CD4-positive, alpha-beta T cell treated with Interleukin-1 beta for 1 hour (primary cell): ENCODE results near the gene PRKAG2.
A peak's percentile ranks its signal among the peaks of the same experiment; 100 is the strongest.
"Not testable (repeated sequence)": the region's sequence is repeated elsewhere in the genome, so short reads cannot be mapped to it uniquely, and the experiment has no call there.

ENCODE experiments used
- DNase-seq, 2 donors: peaks; one replicate each; pipeline ENCODE4 v3.0.0-alpha.2; 2020 to 2022

Gene PRKAG2

DNA sequence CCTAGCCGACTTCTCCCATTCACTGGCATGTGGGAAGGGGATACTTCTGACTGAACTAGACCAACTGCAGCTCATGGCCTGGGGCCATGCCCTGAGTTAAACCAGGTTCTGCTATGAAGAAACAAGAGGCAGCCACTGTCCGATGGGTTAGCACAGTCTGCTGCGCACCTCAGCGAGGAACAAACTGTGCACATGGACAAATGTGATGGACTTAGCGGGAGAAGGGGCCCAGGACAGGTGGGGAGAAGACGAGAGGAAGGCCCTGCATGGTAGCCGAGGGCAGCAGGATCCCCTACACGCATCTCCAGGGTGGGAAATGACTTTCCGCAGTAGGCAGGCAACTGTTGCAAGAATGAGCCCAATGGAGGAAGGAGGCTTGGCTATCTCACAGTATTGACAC lies 115.0 kb downstream of the PRKAG2 start:
- DNase-seq = no peak

GRCh38 chr7:151761231-151761630 lies 115.7 kb downstream of the PRKAG2 start:
- DNase-seq = no peak

DNA sequence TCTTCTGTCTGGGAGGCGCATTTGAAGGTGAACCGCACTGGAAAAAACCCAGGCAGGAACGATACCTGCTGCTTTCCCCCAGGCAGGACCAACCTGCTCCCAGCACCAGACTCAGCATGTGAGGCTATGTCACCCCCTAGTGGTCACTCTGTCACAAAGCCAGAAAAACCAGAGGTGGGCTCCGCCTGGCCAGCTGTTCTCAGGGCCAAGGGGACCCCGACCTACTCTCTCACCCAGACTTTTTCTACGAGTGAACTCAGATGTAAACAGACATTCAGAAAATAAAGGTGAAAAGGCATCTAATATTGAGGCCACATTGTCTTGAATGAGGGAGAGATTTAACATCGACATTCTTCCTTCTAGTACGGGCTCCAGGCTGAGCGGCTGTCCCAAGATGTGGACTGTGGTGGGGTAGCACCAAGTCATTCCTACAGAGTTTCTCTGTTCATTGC lies 117.3 kb downstream of the PRKAG2 start:
- DNase-seq = peak; percentile 59 to 66

GRCh38 chr7:151758622-151759540 lies 118.0 kb downstream of the PRKAG2 start:
- DNase-seq = no peak

GRCh38 chr7:151757274-151757673 lies 119.6 kb downstream of the PRKAG2 start:
- no peak for DNase-seq

GRCh38 chr7:151756866-151757265 lies 120.0 kb downstream of the PRKAG2 start:
- DNase-seq = no peak

- peak; percentile 57 to 70 for DNase-seq
These were observed 120.7 kb downstream of the PRKAG2 start for GRCh38 chr7:151756076-151756731.

DNA sequence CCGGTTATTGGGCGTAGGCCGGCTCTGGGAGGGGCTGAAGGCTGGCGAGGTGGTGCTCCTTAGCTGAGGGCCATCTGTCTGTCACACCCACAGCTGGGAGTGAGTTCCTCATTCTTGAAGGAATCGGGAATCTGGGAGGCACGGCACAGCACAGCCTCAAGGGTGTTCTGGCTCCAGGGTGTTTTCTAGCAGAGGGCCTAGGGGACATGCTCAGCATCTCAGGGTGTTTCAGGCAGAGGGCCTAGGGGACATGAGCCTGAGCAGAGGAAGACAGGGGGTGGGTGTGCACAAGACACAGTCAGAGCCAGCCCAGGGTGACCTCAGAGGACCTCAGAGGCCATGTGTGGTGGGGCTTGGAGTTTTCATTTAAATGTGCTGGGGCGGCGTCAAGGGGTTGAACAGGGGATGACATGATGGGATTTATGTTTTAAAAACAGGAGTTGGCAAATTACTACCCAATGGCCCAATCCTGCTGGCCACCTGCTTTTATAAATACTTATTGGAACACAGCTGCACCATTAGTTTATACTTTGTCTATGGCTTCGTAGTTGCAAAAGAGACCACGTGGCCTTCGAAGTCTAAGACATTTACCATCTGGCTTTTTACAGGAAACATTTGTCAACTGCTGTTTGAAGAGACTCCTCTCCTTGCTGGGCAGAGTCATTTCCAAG lies 121.6 kb downstream of the PRKAG2 start:
- DNase-seq = no peak

DNA sequence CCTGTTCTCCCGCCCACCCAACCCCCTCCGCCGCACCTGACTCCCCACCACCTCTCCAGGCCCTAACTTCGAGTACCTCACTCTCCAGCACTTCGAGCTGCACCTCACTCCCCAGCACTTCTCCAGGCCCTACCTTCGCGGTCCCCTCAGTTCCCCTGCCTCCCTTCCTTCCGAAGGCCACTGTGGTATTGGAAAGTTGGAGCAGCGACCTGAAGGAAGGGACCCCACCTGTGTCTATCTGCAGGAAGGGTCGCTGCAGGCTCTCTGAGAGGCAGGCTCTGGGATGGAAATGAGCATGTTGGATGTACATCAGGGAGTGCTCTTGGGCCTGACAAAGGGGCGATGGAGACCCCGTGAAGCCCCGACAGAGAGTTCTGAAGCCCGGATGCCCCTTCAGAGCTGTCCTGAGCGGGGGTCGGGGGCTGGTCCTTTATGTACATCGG lies 122.2 kb downstream of the PRKAG2 start:
- DNase-seq = no peak

- DNase-seq = peak in 1 of 2 donors; percentile 17
These were observed 122.7 kb downstream of the PRKAG2 start for GRCh38 chr7:151754142-151754590.

GRCh38 chr7:151752816-151753595 lies 123.9 kb downstream of the PRKAG2 start:
- DNase-seq = no peak

- no peak for DNase-seq
These were observed 124.9 kb downstream of the PRKAG2 start for GRCh38 chr7:151752037-151752436.

- DNase-seq = no peak
These were observed 128.2 kb downstream of the PRKAG2 start for GRCh38 chr7:151748733-151749132.

- not testable (repeated sequence) for DNase-seq
These were observed 128.9 kb downstream of the PRKAG2 start for GRCh38 chr7:151748021-151748420.

GRCh38 chr7:151745706-151746105 lies 131.2 kb downstream of the PRKAG2 start:
- DNase-seq = no peak

- peak in 1 of 2 donors; percentile 78 for DNase-seq
These were observed 132.0 kb downstream of the PRKAG2 start for GRCh38 chr7:151744656-151745638.

- DNase-seq = no peak
These were observed 132.8 kb downstream of the PRKAG2 start for GRCh38 chr7:151744051-151744580.

GRCh38 chr7:151743481-151743983 lies 133.4 kb downstream of the PRKAG2 start:
- no peak for DNase-seq

DNA sequence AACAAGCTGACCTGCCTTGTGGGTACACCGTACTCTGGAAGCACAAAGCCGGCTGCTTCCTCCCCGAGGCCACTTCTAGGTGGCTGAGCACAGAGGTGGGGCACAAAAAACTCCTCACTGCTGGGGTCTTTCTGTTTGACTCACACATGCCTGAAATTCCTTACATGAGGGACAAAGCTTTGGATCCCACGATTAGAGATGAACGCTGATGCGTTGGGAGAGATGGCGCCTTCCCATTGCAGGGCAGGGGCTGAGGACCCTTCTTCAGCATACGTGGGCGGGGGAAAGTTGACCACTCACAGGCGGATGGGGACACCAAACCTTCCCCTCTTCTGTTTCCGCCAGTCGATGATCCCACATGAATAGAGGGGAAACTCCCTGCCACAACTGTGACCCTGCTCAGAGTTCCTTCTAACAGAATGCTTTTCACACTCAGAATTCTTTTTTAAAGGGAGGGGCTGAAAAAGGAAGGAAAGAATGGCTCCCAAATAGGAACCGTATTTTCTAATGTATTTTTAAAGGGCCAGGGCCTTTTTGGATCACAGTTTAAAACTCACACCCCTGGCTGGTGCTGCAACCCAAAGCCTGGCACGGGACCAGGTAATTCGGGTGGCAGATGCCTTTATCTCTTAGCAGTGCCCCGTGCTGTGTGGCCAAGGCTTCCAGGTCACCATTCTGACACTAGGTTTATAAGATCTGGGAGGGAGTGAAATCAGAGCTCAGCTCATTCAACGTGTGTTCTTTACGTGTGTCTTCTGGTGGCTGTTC lies 134.0 kb downstream of the PRKAG2 start:
- DNase-seq = no peak

DNA sequence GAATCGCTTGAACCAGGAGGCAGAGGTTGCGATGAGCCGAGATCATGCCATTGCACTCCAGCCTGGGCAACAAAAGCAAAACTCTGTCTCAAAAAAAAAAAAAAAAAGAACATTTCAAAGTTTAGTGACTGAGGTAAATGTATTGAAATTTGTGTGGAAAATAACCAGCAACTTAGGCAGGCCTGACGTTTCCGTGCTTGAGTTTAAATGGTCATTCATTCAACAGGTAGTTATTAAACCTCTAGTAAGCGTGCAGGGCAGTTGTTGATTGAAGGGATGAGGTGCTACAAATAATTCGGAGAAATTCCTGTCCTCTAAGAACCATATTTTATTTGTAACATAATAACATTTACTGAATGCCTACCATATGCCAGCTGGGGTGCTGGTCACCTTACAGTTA lies 135.3 kb downstream of the PRKAG2 start:
- DNase-seq = no peak
